ENCODE results near the gene ANKK1. TPM values are rescaled to one million over a fixed set of nuclear protein-coding genes. Genes with fewer than 3 reads are reported as not detected.

Gene ANKK1
- total RNA-seq, 1 donor from 2014 or later, result not detected

GRCh38 chr11:113378692-113379091 is 8.9 kb upstream of the ANKK1 start:
- Histone ChIP-seq H4K20me1 (ENCODE audit: insufficient read depth, low read length) (no peaks in the 10 kb centered on the region), H3K36me3 (ENCODE audit: insufficient read depth, low read length) (no peaks in the 10 kb centered on the region), H3K27ac (ENCODE audit: low read depth, low read length) (no peak overlapping the region), H3K79me2 (ENCODE audit: insufficient read depth, low read length) (no peaks in the 10 kb centered on the region), H2AFZ (ENCODE audit: low read depth, low read length) (no peak overlapping the region), H3K9ac (ENCODE audit: low read length) (no peak overlapping the region), H3K4me2 (ENCODE audit: low read length) (no peak overlapping the region), H3K9me3 (ENCODE audit: insufficient read depth, low read depth, low read length) (no peaks in the 10 kb centered on the region), H3K4me1 (ENCODE audit: insufficient read depth, low read length) (peaks cover 12% of the 10 kb centered on the region), H3K4me3 (ENCODE audit: insufficient read depth, low read depth, low read length) (no peak overlapping the region), H3K27me3 (ENCODE audit: insufficient read depth, low read length) (no peaks in the 10 kb centered on the region)
- peaks cover 3% of the 10 kb centered on the region for H3K9me3 Mint-ChIP-seq (ENCODE audit: unreplicated experiment)
- peaks cover 16% of the 10 kb centered on the region for H3K4me1 Mint-ChIP-seq (ENCODE audit: low read depth, unreplicated experiment)
- no peak overlapping the region for H3K4me3 Mint-ChIP-seq (ENCODE audit: unreplicated experiment)
- no peak for FAIRE-seq
- TF ChIP-seq EZH2 (IDR thresholded peaks at IDR 0.05; ENCODE audit: insufficient read depth, low read length), result no peak
- no peak for TF ChIP-seq CTCF (IDR thresholded peaks at IDR 0.05; ENCODE audit: insufficient read depth, low read depth, low read length)
- H3K27me3 Mint-ChIP-seq (ENCODE audit: low read depth, unreplicated experiment), result no peaks in the 10 kb centered on the region
- H3K36me3 Mint-ChIP-seq (ENCODE audit: low read depth, unreplicated experiment), result no peaks in the 10 kb centered on the region
- DNase-seq (ENCODE audit: low read depth), result no peak
- H3K27ac Mint-ChIP-seq (ENCODE audit: unreplicated experiment), result no peak overlapping the region

DNA sequence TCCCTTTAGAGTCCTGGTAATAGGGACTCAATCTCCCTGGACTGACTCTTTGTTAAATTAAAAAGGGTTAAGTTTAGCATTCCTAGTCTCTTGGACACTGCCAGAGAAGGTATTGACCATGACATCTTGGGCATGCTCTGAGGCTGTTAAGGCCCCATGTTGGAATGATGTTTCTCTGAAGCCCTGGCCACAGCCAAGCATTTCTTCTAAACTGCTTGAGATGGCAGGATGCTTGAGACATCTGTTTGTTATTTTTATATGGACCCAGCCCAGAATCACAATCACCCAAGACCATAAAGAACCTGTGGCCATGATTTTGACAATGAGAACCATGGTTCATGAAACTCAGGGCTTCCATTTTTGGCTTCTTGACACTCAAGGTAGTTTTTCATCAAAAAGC is 5.5 kb upstream of the ANKK1 start:
- H3K36me3 ChIP-seq (ENCODE audit: insufficient read depth, low read length), result no peaks in the 10 kb centered on the region

More for the DNA sequence above, 5.5 kb upstream of the ANKK1 start:
- H3K4me2 ChIP-seq (ENCODE audit: low read length), result no peak overlapping the region
- Mint-ChIP-seq H3K36me3 (ENCODE audit: low read depth, unreplicated experiment) (no peaks in the 10 kb centered on the region), H3K27me3 (ENCODE audit: low read depth, unreplicated experiment) (peaks cover 4% of the 10 kb centered on the region), H3K27ac (ENCODE audit: unreplicated experiment) (no peak overlapping the region), H3K4me3 (ENCODE audit: unreplicated experiment) (no peak overlapping the region), H3K9me3 (ENCODE audit: unreplicated experiment) (peaks cover 3% of the 10 kb centered on the region), H3K4me1 (ENCODE audit: low read depth, unreplicated experiment) (peaks cover 28% of the 10 kb centered on the region)
- no peaks in the 10 kb centered on the region for H4K20me1 ChIP-seq (ENCODE audit: insufficient read depth, low read length)
- peaks cover 3% of the 10 kb centered on the region for H3K27me3 ChIP-seq (ENCODE audit: insufficient read depth, low read length)
- no peak overlapping the region for H2AFZ ChIP-seq (ENCODE audit: low read depth, low read length)
- H3K9me3 ChIP-seq (ENCODE audit: insufficient read depth, low read depth, low read length), result no peaks in the 10 kb centered on the region
- no peak for DNase-seq (ENCODE audit: low read depth)
- H3K9ac ChIP-seq (ENCODE audit: low read length), result no peak overlapping the region
- no peak overlapping the region for H3K27ac ChIP-seq (ENCODE audit: low read depth, low read length)
- TF ChIP-seq CTCF (IDR thresholded peaks at IDR 0.05; ENCODE audit: insufficient read depth, low read depth, low read length) (no peak), EZH2 (IDR thresholded peaks at IDR 0.05; ENCODE audit: insufficient read depth, low read length) (no peak)
- H3K79me2 ChIP-seq (ENCODE audit: insufficient read depth, low read length), result no peaks in the 10 kb centered on the region
- no peak overlapping the region for H3K4me3 ChIP-seq (ENCODE audit: insufficient read depth, low read depth, low read length)
- no peak for FAIRE-seq
- peaks cover 20% of the 10 kb centered on the region for H3K4me1 ChIP-seq (ENCODE audit: insufficient read depth, low read length)
